Central memory CD8-positive, alpha-beta T cell (primary cell): Measurements from ENCODE around the gene CLEC17A.
"Not testable (repeated sequence)": the region's sequence is repeated elsewhere in the genome, so short reads cannot be mapped to it uniquely, and the experiment has no call there.

ENCODE experiments used
- ATAC-seq: fragments of 150-1000 bp; cut with Tn5 transposase; replicated peaks from 2 replicates; pipeline ENCODE4 v1.10.0; 2022; ENCODE audit warnings: mild to moderate bottlenecking, moderate FRiP score, moderate number of reproducible peaks; ENCODE audit not compliant: poor library complexity, severe bottlenecking; ENCODE audit errors: extremely low read depth
- DNase-seq, 2 donors: peaks; one replicate each; pipeline ENCODE4 v3.0.0; 2021; ENCODE audit warnings: low spot score in 2 of 2
- H3K27ac Mint-ChIP-seq: one replicate; pipeline ENCODE4 v1.8.0; 2022; ENCODE audit warnings: low read depth, mild to moderate bottlenecking, moderate library complexity, mixed read lengths
- H3K27me3 Mint-ChIP-seq: one replicate; pipeline ENCODE4 v1.8.0; 2022; ENCODE audit warnings: mixed read lengths
- H3K36me3 Mint-ChIP-seq: one replicate; pipeline ENCODE4 v1.8.0; 2022; ENCODE audit warnings: mild to moderate bottlenecking, moderate library complexity, mixed read lengths; ENCODE audit not compliant: insufficient read depth
- H3K4me1 Mint-ChIP-seq: one replicate; pipeline ENCODE4 v1.8.0; 2022; ENCODE audit warnings: mixed read lengths
- H3K4me3 Mint-ChIP-seq: one replicate; pipeline ENCODE4 v1.8.0; 2022; ENCODE audit warnings: mild to moderate bottlenecking, moderate library complexity, mixed read lengths
- H3K9me3 Mint-ChIP-seq: one replicate; pipeline ENCODE4 v1.8.0; 2022; ENCODE audit warnings: mixed read lengths

CLEC17A gene

GRCh38 chr19:14612657-14613056 is 29.8 kb downstream of the CLEC17A start:
- H3K9me3 Mint-ChIP-seq, result no peaks in the 10 kb centered on the region
- ATAC-seq (no peak), DNase-seq (no peak)
- H3K4me1 Mint-ChIP-seq, result no peaks in the 10 kb centered on the region
- no peaks in the 10 kb centered on the region for H3K36me3 Mint-ChIP-seq
- H3K27me3 Mint-ChIP-seq, result peaks cover 20% of the 10 kb centered on the region
- no peak overlapping the region for H3K27ac Mint-ChIP-seq
- H3K4me3 Mint-ChIP-seq, result no peak overlapping the region

GRCh38 chr19:14613399-14614098 is 30.7 kb downstream of the CLEC17A start:
- peak; percentile 14 for ATAC-seq
- H3K27me3 Mint-ChIP-seq, result peaks cover 24% of the 10 kb centered on the region
- not testable (repeated sequence) for H3K9me3 Mint-ChIP-seq, H3K4me1 Mint-ChIP-seq, H3K27ac Mint-ChIP-seq, H3K4me3 Mint-ChIP-seq, H3K36me3 Mint-ChIP-seq, DNase-seq

DNA sequence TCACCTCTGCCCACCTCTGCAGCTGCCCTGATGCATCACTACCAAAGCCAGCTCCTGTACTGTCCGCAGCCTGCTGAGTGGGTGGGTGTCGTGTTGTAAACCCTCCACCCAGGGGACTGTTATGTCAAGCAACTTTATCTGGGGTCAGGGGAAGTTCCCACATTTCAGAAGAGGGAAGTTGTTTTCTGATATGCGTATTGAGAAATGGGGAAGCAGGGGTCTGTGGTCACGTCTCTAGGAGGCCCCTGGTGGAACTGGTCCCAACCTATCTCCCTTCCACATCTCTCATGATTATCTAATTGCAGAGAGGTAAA is 31.2 kb downstream of the CLEC17A start:
- peaks cover 2% of the 10 kb centered on the region for H3K36me3 Mint-ChIP-seq
- ATAC-seq, result peak; percentile 58
- H3K27me3 Mint-ChIP-seq, result peaks cover 24% of the 10 kb centered on the region
- H3K27ac Mint-ChIP-seq, result no peak overlapping the region
- DNase-seq, result no peak
- H3K9me3 Mint-ChIP-seq, result peaks cover 2% of the 10 kb centered on the region
- H3K4me3 Mint-ChIP-seq, result no peak overlapping the region
- no peaks in the 10 kb centered on the region for H3K4me1 Mint-ChIP-seq

DNA sequence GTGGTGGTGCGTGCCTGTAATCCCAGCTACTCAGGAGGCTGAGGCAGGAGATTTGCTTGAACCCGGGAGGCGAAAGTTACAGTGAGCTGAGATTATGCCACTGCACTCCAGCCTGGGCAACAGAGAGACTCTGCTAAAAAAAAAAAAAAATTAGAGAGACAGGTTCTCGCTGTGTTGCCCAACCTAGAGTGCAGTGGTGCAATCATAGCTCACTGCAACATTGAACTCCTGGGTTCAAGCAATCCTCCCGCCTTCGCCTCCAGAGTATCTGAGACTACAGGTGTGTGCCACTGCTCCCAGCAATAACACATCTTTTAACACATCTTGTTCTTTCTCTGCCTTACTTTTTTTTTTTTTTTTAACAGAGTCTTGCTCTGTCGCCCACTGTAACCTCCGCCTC is 32.7 kb downstream of the CLEC17A start:
- H3K9me3 Mint-ChIP-seq, result peaks cover 8% of the 10 kb centered on the region
- H3K27me3 Mint-ChIP-seq, result peaks cover 24% of the 10 kb centered on the region
- DNase-seq (no peak), ATAC-seq (no peak)
- H3K27ac Mint-ChIP-seq, result no peak overlapping the region
- peaks cover 2% of the 10 kb centered on the region for H3K36me3 Mint-ChIP-seq
- H3K4me1 Mint-ChIP-seq, result no peaks in the 10 kb centered on the region
- no peak overlapping the region for H3K4me3 Mint-ChIP-seq

GRCh38 chr19:14616407-14616806 is 33.5 kb downstream of the CLEC17A start:
- no peak overlapping the region for H3K27ac Mint-ChIP-seq
- ATAC-seq, result no peak
- H3K4me3 Mint-ChIP-seq, result no peak overlapping the region

GRCh38 chr19:14619404-14619803 is 36.5 kb downstream of the CLEC17A start:
- no peak overlapping the region for H3K27ac Mint-ChIP-seq
- DNase-seq (no peak), ATAC-seq (no peak)
- H3K4me3 Mint-ChIP-seq, result no peak overlapping the region
- peaks cover 24% of the 10 kb centered on the region for H3K27me3 Mint-ChIP-seq
- H3K4me1 Mint-ChIP-seq, result no peaks in the 10 kb centered on the region
- peaks cover 8% of the 10 kb centered on the region for H3K9me3 Mint-ChIP-seq
- H3K36me3 Mint-ChIP-seq, result peaks cover 2% of the 10 kb centered on the region

More at GRCh38 chr19:14616407-14616806, 33.5 kb downstream of the CLEC17A start:
- no peaks in the 10 kb centered on the region for H3K4me1 Mint-ChIP-seq
- peaks cover 24% of the 10 kb centered on the region for H3K27me3 Mint-ChIP-seq
- H3K9me3 Mint-ChIP-seq, result peaks cover 8% of the 10 kb centered on the region
- H3K36me3 Mint-ChIP-seq, result peaks cover 2% of the 10 kb centered on the region
- no peak for DNase-seq

- ATAC-seq, H3K27ac Mint-ChIP-seq, H3K4me3 Mint-ChIP-seq, H3K9me3 Mint-ChIP-seq, H3K36me3 Mint-ChIP-seq, DNase-seq, H3K4me1 Mint-ChIP-seq: not testable (repeated sequence)
- H3K27me3 Mint-ChIP-seq, result peaks cover 17% of the 10 kb centered on the region
Measured at GRCh38 chr19:14624491-14624890, 41.6 kb downstream of the CLEC17A start.

GRCh38 chr19:14629557-14629956 is 46.7 kb downstream of the CLEC17A start:
- no peak overlapping the region for H3K27ac Mint-ChIP-seq
- DNase-seq (no peak), ATAC-seq (no peak)
- H3K27me3 Mint-ChIP-seq, result peaks cover 17% of the 10 kb centered on the region
- no peak overlapping the region for H3K4me3 Mint-ChIP-seq
- peaks cover 5% of the 10 kb centered on the region for H3K9me3 Mint-ChIP-seq
- H3K4me1 Mint-ChIP-seq, result no peaks in the 10 kb centered on the region
- no peaks in the 10 kb centered on the region for H3K36me3 Mint-ChIP-seq

- H3K4me1 Mint-ChIP-seq, result no peaks in the 10 kb centered on the region
Measured at GRCh38 chr19:14632286-14632685, 49.4 kb downstream of the CLEC17A start.

DNA sequence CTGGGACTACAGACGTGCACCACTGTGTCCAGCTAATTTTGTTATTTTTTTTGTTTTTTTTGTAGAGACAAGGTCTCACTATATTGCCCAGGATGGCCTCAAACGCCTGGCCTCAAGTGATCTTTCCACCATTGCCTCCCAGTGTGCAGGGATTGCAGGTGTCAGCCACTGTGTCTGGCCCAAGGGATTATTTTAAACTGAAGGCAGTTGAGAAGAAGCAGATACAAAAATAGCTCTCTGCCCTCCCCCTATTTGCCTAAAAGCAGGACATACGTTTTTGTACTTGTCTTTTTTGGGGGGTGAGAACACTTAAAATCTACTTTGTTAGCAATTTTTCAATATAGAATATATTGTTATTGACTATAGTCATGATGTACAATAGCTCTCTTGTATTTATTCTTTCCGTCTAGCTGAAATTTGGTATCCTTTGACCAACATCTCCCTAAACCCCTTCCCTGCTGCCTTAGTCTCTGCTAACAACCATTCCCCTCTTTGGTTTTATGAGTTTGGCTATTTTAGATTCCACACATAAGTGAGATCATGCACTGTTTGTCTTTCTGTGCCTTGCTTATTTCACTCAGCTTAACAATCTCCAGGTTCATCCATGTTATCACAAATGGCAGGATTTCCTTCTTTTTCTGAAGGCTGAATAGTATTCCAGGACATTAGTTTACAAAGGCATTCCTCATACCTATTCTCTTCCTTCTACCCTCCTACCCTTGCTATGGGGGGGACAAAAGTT is 56.8 kb downstream of the CLEC17A start:
- Mint-ChIP-seq H3K9me3 (peaks cover 15% of the 10 kb centered on the region), H3K36me3 (peaks cover 5% of the 10 kb centered on the region), H3K4me3 (no peak overlapping the region), H3K27ac (no peak overlapping the region), H3K27me3 (peaks cover 54% of the 10 kb centered on the region), H3K4me1 (no peaks in the 10 kb centered on the region)
- ATAC-seq (no peak), DNase-seq (no peak)

More at GRCh38 chr19:14632286-14632685, 49.4 kb downstream of the CLEC17A start:
- DNase-seq (no peak), ATAC-seq (no peak)
- Mint-ChIP-seq H3K27ac (no peak overlapping the region), H3K36me3 (no peaks in the 10 kb centered on the region), H3K27me3 (peaks cover 2% of the 10 kb centered on the region), H3K4me3 (no peak overlapping the region), H3K9me3 (peaks cover 5% of the 10 kb centered on the region)

- no peaks in the 10 kb centered on the region for H3K4me1 Mint-ChIP-seq
- H3K27ac Mint-ChIP-seq, result no peak overlapping the region
- DNase-seq, result no peak
Measured at GRCh38 chr19:14648506-14648905, 65.6 kb downstream of the CLEC17A start.

DNA sequence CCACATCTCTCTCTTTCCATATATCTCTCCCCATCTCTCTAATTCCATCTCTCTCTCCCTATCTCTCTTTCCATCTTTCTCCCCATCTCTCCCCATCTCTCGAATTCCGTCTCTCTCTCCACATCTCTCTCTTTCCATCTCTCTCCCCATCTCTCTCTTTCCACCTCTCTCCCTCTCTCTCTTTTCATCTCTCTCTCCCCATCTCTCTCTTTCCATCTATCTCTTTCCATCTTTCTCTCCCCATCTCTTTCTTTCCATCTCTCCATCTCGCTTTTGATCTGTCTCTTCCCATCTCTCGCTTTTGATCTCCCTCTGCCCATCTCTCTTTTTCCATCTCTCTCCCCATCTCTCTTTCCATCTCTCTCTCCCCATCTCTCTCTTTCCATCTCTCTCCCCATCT is 66.1 kb downstream of the CLEC17A start:
- no peak overlapping the region for H3K27ac Mint-ChIP-seq
- peaks cover 31% of the 10 kb centered on the region for H3K27me3 Mint-ChIP-seq
- DNase-seq, result no peak
- H3K4me3 Mint-ChIP-seq, result no peak overlapping the region
- no peaks in the 10 kb centered on the region for H3K4me1 Mint-ChIP-seq
- no peak for ATAC-seq
- H3K36me3 Mint-ChIP-seq, result peaks cover 2% of the 10 kb centered on the region
- H3K9me3 Mint-ChIP-seq, result no peaks in the 10 kb centered on the region

More at GRCh38 chr19:14648506-14648905, 65.6 kb downstream of the CLEC17A start:
- Mint-ChIP-seq H3K36me3 (peaks cover 2% of the 10 kb centered on the region), H3K27me3 (peaks cover 36% of the 10 kb centered on the region), H3K9me3 (no peaks in the 10 kb centered on the region), H3K4me3 (no peak overlapping the region)
- no peak for ATAC-seq

DNA sequence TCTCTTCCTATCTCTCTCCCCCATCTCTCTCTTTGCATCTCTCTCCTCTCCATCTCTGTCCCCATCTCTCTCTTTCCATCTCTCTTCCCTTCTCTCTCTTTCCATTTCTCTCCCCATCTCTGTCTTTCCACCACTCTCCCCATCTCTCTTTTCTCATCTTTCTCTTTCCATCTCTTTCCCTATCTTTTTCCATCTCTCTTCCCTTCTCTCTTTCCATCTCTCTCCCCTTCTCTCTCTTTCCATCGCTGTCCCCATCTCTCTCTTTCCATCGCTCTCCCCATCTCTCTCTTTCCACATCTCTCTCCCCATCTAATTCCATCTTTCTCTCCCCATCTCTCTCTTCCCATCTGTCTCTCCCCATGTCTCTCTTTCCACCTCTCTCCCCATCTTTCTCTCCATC is 67.3 kb downstream of the CLEC17A start:
- no peak overlapping the region for H3K27ac Mint-ChIP-seq
- peaks cover 40% of the 10 kb centered on the region for H3K27me3 Mint-ChIP-seq
- DNase-seq (no peak), ATAC-seq (no peak)
- peaks cover 2% of the 10 kb centered on the region for H3K36me3 Mint-ChIP-seq
- H3K4me1 Mint-ChIP-seq, result no peaks in the 10 kb centered on the region
- no peaks in the 10 kb centered on the region for H3K9me3 Mint-ChIP-seq
- no peak overlapping the region for H3K4me3 Mint-ChIP-seq
